Stomach (tissue), 4 donors: Measurements from ENCODE around the gene GDF15.

Experiments
- CTCF ChIP-seq, 7 experiments: fragments of 450-650 bp in 4 of 7; fragments of 200-600 bp in 3 of 7; sonication (generic) in 3 of 7; IDR thresholded peaks; one replicate each; pipeline ENCODE4 v1.5.1; 2016 to 2019; ENCODE audit warnings: antibody characterized with exemption in 7 of 7, control low read depth in 2 of 7, mild to moderate bottlenecking in 1 of 7
- POLR2A ChIP-seq, 4 donors: fragments of 450-650 bp; IDR thresholded peaks; one replicate each; pipeline ENCODE4 v1.6.1; 2016; ENCODE audit warnings: antibody characterized with exemption in 4 of 4, control low read depth in 2 of 4, mild to moderate bottlenecking in 1 of 4, moderate library complexity in 1 of 4

DNA sequence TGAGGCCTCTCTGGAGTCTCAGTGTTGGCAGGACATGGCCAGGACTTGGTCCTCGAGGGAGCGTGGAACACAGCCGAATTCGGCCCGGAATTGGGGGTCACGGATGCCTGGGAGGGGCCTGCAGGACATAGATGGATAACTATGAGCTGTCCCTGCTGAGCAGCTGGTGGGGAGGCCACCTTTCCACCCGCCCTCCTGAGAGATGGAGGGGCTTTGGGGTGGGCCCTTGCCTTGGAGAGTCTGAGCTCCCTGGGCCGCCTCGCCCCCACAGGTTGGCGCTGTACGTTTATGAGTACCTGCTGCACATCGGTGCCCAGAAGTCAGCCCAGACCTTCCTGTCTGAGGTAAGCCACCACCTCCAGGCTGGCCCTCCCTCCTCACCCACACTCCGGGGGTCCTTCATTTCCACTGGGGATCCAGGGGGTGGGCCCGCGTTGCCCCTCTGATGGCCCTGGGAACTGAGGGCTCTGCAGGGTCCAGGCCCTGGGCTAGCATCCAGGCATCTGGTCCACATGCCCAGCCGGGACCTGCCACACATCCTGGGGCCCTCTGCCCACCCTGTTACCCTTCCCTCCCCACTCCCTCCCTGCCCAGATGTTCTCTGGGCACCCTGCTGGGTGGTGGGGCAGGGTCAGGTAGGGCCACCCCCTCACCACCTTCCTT, 41.3 kb downstream of the GDF15 start:
- TF ChIP-seq CTCF (IDR thresholded peaks at IDR 0.05) (no peak), POLR2A (IDR thresholded peaks at IDR 0.05) (no peak)
